Amygdala (tissue), 56 donors: Measurements from ENCODE around the gene DRC7.
"Not testable (repeated sequence)": the region's sequence is repeated elsewhere in the genome, so short reads cannot be mapped to it uniquely, and the experiment has no call there.

Experiments used
- DNase-seq, 56 donors: peaks; one replicate each; lab custom pipeline; 2025; lab: John Stamatoyannopoulos, UW

Gene DRC7

GRCh38 chr16:57707331-57707730 lies 12.7 kb downstream of the DRC7 start:
- no peak for DNase-seq

- no peak for DNase-seq
Observed at GRCh38 chr16:57708168-57708567, 13.6 kb downstream of the DRC7 start.

GRCh38 chr16:57709663-57710062 lies 15.1 kb downstream of the DRC7 start:
- no peak for DNase-seq

GRCh38 chr16:57711346-57711745 lies 16.7 kb downstream of the DRC7 start:
- DNase-seq: no peak

- no peak for DNase-seq
Observed at GRCh38 chr16:57711993-57712392, 17.4 kb downstream of the DRC7 start.

- DNase-seq: not testable (repeated sequence)
Observed at GRCh38 chr16:57712569-57712968, 18.0 kb downstream of the DRC7 start.

- no peak for DNase-seq
Observed at GRCh38 chr16:57713596-57713995, 19.0 kb downstream of the DRC7 start.

- DNase-seq: no peak
Observed at GRCh38 chr16:57714047-57714446, 19.4 kb downstream of the DRC7 start.

- DNase-seq: peak in 26 of 56 donors; percentile 3 to 61 (median 26)
Observed at GRCh38 chr16:57720142-57720575, 25.6 kb downstream of the DRC7 start.

- DNase-seq: no peak
Observed at GRCh38 chr16:57721356-57722209, 27.0 kb downstream of the DRC7 start.

- DNase-seq: no peak
Observed at GRCh38 chr16:57722210-57722499, 27.5 kb downstream of the DRC7 start.

GRCh38 chr16:57722651-57723050 lies 28.0 kb downstream of the DRC7 start:
- DNase-seq: no peak

GRCh38 chr16:57723170-57723569 lies 28.6 kb downstream of the DRC7 start:
- no peak for DNase-seq

- DNase-seq: no peak
Observed at GRCh38 chr16:57724531-57724930, 29.9 kb downstream of the DRC7 start.

GRCh38 chr16:57725151-57725550 lies 30.5 kb downstream of the DRC7 start:
- DNase-seq: no peak

GRCh38 chr16:57725554-57725953 lies 30.9 kb downstream of the DRC7 start:
- no peak for DNase-seq

GRCh38 chr16:57725976-57726375 lies 31.4 kb downstream of the DRC7 start:
- no peak for DNase-seq

- no peak for DNase-seq
Observed at GRCh38 chr16:57726433-57726947, 31.9 kb downstream of the DRC7 start.

GRCh38 chr16:57727610-57728009 lies 33.0 kb downstream of the DRC7 start:
- no peak for DNase-seq

GRCh38 chr16:57728336-57729181 lies 34.0 kb downstream of the DRC7 start:
- DNase-seq: no peak

- no peak for DNase-seq
Observed at GRCh38 chr16:57729182-57729484, 34.5 kb downstream of the DRC7 start.

- DNase-seq: not testable (repeated sequence)
Observed at GRCh38 chr16:57729852-57730251, 35.2 kb downstream of the DRC7 start.
